GM18870 (cell line): ENCODE measurements around the gene AFMID.
"Not testable (repeated sequence)": the region's sequence is repeated elsewhere in the genome, so short reads cannot be mapped to it uniquely, and the experiment has no call there.

Source experiments
- ATAC-seq: cut with Tn5 transposase; IDR thresholded peaks from one replicate; pipeline ENCODE4 v1.9.1; 2021; ENCODE audit warnings: moderate library complexity; ENCODE audit not compliant: unreplicated experiment

Gene AFMID

DNA sequence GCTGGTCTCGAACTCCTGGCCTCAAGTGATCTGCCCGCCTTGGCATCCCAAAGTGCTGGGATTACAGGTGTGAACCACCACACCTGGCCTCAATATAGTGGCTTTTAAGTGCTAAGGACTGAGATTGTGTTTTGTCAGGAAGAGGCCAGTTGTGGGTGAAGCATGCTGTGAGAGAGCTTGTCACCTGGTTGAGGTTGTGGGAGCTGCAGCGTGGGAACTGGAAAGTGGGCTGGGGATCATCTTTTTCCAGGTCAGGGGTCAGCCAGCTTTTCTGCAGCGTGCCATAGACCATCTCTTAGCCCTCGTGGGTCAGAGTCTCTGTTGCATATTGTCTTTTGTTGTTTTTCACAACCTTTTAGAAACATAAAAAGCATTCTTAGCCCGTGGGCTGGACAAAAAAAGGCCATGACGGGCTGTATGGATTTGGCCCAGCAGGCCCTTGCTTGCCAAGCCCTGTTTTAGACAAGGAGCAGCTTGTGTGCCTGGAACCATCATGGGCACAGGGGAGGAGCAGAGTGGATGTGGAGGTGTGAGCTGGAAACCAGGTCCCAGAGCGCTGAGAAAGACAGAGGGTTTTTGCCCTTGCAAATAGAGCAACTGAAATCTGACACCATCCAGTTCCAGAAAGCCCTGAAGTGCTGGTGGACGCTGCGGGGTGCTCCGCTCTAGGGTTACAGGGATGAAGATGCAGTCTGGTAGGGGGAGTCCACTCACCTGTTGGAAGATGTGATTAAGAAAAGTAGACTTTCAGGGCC is 32.4 kb downstream of the AFMID start:
- no peak for ATAC-seq

DNA sequence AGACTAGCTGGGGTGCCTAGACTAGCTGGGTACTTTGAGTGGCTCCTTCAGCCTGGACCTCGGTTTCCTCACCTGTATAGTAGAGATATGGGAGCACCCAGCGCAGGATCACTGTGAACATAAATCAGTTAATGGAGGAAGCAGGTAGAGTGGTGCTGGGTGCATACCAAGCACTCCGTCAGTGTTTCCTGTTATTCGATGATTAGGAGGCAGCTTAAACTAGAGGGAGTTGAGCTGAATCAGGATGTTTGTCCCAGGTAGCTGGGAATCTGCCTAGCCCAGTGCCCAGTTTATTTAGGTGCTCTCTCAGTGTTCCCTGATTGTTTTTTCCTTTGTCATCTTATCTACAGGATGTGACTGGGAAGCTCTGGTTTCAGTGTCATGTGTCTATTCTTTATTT is 35.9 kb downstream of the AFMID start:
- ATAC-seq: no peak

DNA sequence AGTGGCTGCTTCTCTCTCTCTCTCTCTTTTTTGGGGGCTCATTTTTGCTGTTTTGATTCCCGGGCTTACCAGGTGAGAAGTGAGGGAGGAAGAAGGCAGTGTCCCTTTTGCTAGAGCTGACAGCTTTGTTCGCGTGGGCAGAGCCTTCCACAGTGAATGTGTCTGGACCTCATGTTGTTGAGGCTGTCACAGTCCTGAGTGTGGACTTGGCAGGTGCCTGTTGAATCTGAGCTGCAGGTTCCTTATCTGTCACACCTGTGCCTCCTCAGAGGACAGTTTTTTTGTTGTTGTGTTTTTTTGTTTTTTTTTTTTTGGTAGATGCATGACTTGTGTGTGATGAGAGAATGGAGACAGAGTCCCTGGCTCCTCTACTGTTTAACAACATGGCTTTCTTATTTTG is 36.6 kb downstream of the AFMID start:
- no peak for ATAC-seq

DNA sequence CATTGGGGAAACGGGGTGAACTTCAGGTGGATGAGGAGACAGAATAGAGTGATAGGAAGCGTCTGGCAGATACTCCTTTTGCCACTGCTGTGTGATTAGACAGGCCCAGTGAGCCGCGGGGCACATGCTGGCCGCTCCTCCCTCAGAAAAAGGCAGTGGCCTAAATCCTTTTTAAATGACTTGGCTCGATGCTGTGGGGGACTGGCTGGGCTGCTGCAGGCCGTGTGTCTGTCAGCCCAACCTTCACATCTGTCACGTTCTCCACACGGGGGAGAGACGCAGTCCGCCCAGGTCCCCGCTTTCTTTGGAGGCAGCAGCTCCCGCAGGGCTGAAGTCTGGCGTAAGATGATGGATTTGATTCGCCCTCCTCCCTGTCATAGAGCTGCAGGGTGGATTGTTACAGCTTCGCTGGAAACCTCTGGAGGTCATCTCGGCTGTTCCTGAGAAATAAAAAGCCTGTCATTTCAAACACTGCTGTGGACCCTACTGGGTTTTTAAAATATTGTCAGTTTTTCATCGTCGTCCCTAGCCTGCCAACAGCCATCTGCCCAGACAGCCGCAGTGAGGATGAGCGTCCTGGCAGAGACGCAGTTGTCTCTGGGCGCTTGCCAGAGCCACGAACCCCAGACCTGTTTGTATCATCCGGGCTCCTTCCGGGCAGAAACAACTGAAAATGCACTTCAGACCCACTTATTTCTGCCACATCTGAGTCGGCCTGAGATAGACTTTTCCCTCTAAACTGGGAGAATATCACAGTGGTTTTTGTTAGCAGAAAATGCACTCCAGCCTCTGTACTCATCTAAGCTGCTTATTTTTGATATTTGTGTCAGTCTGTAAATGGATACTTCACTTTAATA is 37.3 kb downstream of the AFMID start:
- ATAC-seq: no peak

DNA sequence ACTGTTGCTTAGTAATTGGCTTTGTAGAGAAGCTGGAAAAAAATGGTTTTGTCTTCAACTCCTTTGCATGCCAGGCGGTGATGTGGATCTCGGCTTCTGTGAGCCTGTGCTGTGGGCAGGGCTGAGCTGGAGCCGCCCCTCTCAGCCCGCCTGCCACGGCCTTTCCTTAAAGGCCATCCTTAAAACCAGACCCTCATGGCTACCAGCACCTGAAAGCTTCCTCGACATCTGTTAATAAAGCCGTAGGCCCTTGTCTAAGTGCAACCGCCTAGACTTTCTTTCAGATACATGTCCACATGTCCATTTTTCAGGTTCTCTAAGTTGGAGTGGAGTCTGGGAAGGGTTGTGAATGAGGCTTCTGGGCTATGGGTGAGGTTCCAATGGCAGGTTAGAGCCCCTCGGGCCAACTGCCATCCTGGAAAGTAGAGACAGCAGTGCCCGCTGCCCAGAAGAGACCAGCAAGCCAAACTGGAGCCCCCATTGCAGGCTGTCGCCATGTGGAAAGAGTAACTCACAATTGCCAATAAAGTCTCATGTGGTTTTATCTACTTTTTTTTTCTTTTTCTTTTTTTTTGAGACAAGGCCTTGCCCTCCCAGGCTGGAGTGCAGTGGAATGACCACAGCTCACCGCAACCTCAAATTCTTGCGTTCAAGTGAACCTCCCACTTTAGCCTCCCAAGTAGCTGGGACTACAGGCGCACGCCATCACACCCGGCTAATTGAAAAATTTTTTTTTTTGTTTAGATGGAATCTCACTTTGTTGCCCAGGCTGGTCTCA is 38.1 kb downstream of the AFMID start:
- ATAC-seq: no peak

DNA sequence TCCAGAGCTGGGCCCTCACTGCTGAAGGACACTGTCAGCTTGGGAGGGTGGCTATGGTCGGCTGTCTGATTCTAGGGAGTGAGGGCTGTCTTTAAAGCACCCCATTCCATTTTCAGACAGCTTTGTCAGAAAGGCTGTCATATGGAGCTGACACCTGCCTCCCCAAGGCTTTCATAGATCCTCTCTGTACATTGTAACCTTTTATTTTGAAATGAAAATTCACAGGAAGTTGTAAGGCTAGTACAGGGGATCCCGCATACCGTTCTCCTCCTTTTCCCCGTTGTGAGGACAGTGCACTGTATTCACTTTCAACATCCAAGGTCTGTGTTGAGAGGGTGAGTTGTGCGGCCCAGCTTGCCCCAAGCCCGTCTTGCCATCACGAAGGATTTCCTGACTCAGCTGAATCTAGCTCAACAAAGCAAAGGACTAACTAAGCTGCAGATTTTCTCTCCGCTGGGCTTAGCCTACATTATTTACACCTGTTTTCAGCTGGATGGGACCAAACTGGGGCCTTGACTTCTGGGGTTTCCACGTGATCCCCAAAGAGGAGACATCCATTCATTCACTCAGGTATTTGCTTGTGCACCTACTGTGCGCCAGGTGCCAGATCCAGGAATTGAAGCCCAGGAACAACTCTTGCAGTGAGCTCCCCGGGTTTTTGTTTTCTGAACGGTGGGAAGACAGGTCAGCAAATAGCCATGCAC is 39.0 kb downstream of the AFMID start:
- no peak for ATAC-seq

DNA sequence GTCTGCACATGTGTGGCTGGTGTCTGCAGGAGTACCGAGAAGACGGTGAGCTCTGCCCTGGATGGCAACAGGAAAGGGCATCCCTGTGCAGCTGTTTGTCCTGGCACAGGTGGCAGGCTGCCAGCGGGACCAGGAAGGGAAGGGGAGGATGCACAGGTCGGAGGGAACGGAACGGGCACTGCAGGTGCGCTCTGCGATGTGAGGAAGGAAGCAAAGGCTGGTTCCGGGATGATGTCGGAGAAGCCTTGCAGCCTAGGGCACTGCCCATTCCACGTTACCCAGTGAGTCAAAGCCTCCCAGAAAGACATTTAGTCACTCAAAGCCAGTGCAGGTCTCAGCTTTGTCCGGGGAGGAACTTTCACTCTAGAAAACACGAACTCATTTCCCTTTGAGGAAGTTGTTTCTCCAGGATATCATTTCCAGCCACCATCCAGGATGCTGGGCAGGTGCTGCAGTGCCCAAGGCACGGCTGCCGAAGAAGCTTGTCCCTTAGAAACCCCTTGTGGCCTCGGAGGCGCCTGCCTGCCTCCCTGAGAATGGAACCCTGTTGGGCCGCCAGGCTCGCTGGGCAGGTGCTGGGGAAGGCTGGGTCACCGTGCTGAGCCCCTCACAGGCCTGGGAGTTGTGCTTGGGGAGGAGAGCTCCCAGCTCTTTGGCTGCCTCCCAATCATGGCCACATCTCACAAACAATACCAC is 39.7 kb downstream of the AFMID start:
- ATAC-seq: no peak

DNA sequence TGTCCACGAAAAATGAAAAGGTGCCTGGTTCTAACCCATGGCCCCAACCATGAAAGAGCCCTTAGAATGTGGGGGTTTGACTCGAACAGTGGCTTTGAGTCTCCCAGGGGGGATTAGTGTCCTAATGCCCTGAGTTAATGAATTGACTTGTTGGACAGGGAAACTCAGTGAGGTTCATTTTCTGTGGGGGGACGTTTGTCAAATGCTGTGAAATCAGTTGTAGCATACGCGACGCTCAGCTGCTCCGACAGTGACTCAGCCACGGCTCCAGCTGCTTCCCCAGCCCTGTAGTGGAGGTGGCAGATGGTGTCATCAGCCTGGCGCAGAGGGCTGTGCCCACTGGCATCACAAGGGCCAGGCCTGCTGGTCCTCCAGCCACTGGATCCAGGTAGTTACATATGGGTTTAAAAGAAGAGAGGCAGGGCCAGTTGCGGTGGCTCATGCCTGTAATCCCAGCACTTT is 40.3 kb downstream of the AFMID start:
- no peak for ATAC-seq

DNA sequence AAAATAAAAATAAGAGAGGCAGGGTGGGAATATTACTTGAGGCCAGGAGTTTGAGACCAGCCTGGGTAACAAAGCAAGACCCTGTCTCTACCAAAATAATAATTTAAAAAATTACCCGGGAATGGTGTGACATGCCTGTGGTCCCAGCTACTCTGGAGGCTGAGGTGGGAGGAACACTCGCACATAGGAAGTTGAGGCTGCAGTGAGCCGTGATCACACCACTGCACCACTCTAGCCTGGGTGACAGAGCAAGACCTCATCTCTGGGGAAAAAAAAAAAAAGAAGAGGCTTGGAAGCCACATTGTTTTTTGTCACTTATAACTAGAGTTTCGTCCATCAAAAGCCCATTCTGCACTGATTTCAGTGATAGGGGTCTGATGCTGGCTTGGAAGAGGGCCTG is 41.0 kb downstream of the AFMID start:
- no peak for ATAC-seq

DNA sequence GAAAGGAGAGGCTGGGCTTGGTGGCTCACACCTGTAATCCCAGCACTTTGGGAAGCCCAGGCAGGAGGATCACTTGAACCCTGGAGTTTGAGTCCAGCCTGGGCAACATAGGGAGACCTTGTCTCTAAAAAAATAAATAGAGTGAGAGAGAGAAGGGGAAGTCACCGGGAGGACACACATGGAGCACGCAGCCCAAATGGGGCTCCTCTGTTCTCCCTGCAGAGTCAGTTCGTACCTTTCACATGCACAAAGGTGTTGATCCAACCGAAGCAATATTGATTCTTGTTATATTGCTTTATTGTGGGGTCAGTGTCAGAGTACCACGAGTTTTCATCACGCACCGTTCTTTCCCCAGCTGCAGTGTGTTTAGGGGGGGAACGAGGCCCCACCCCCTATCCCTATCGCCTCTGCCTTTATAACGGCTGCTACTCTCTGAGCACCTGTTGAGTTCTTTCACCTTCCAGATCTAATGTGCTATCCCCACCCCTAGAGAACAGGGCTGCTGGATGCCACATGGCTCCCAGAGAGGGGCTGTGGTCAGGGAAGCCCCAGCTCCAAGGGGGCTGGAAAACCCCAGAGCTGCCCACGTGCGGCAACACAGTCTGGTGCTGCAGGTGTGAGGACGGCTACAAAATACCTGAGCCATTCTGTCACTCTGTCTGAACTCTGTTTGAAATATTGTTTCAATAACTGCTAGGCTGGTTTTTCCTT is 43.2 kb downstream of the AFMID start:
- ATAC-seq: no peak

DNA sequence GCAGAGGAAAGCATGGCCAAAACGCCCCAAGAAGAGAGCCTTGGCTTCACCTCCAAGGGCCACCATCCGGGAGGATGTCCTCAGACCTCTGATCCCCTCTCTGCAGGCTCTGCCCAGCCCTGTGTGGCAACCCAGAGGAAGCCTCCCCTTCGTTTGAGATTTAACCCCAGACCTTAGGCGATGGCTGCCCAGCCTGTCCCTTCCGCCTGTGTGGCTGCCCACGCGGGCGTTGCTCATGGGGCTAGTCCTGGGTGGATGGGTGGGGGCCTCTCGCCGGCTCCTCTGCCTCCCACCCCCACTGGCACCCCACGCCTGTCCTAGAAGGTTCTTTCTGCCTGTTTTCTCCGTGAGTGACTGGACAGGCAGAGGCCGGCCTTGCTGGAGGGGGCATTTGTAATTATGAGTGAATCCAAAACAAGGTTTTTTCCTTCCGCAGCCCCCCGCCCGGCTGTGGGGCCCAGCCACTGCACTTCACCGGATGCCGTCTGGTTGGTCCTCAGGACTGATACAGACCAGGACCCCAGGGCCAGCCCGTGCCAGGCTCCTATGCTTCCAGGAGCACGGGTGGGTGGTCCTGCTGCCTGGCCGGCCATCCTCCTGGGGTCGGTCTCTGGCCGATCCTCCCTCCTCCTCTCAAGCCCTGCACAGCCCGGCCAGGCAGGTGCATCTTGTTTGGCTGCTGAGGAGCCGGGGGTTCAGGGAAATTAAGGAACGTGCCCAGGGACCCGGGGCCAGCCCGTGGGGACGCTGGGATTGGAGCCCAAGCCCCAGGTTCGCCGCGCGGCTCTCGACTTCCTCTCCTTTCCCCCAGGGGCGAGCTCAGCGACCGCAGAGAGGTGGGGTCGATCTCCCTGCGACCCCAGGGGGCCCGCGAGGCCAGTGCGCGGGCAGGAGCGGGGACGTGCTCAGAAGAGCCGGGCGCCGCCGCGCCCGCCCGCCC is 44.1 kb downstream of the AFMID start, which contains the start of gene TMEM235:
TMEM235 (plus strand) TSS at position 636 of the 940 bp plus-strand sequence. CDS start 393 bp downstream, outside the sequence.
- ATAC-seq: no peak

DNA sequence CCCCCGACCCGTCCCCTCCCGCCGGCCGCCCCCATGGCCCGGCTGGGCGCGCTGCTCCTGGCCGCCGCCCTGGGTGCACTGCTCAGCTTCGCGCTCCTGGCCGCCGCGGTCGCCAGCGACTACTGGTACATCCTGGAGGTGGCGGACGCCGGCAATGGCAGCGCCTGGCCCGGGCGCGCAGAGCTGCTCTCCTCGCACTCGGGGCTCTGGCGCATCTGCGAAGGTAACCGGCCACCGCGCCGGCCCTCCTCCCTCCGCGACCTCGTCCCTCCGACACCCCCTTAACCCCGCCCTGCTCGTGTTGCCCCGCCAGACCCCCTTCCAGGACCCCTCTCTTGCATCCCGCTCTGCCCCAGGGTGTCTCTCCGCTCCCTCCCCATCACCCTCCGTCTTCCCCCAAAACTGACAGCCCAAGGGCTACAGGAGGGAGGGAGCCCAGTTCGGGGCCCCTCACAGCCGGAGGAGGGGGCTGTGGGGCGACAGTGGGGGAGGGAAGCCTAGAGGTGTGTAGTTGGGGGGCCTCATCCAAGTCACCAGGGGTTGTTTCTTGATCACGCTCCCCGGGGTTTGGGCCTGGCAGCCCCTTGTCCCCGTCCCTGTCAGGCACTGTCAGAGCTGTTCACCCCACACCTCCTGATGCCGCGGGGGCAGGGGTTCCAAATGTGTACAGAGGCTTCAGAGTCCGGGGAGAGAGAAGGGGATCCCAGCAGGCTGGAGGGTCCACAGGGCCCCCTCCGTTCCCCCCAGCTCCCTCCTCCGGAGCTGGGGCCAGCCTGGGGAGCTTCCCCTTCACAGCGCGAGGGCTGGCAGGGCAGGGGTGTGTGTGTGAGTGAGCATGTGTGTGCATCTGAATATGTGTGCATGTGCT is 45.1 kb downstream of the AFMID start:
- no peak for ATAC-seq

DNA sequence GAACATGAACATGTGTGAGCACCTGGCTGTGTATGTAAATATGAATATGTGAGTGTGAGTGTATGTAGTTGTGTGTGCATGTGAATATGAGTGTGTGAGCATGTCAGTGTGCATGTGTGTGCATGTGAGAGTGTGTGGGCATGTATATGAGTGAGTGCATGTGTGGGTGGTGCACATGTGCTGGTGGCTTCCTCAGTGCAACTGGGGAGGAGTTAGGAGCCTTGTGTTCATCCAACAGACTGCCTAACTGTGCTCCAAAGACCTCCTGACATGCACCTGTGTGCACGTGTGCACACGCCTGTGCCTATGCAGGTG is 45.7 kb downstream of the AFMID start:
- no peak for ATAC-seq

DNA sequence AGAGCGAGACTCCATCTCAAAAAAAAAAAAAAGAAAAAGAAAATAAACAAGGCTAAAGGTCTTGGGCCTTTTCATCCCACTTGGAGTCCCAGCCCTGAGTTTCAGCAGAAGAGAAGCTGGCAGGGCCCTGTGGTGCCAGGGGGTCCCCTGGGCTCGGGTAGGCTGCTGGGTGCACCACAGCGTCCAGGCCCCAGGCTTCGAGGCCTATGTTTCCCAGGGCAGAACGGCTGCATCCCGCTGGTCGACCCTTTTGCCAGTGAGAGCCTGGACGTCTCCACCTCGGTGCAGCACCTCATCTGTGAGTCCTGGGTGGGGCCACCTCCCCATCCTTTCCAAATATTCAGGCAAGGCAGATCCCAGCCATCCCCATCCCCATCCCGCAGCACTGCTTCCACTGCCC is 46.5 kb downstream of the AFMID start:
- no peak for ATAC-seq

DNA sequence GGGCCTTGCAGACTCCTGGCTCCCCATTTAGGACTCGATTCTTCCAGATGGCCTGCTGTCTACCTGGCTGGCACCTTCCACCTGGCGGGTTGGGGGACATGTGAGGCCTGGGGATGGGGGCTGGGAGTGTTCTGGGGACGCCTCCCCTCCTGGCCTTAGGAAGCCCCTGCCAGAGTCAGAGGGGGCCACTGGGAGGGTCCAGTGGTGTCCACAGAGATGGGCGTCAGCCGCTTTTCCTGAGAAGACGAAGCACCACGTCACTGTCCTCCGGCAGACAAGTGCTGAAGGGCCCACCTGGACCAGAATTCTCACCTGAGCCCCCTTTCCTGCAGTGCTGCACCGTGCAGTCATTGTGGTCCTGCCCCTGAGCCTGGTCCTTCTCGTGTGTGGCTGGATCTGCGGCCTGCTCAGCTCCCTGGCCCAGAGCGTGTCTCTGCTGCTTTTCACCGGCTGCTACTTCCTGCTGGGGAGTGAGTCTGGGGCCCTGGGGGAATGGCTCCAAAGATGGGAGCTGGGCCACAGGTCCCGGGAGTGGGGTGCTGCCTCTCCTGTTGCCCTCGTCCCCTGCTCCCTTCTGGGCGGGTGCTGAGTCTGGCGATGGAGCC is 47.2 kb downstream of the AFMID start:
- ATAC-seq: no peak

DNA sequence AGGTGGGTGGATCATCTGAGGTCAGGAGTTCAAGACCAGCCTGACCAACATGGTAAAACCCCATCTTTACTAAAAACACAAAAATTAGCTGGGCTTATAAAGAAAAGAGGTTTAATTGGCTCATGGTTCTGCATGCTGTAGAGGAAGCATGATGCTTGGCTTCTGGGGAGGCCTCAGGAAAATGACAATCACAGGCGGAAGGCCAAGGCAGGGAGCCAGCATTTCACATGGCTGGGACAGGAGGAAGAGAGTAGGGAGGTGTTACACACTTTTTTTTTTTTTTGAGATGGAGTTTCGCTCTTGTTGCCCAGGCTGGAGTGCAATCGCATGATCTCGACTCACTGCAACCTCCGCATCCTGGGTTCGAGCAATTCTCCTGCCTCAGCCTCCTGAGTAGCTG is 47.9 kb downstream of the AFMID start:
- not testable (repeated sequence) for ATAC-seq

DNA sequence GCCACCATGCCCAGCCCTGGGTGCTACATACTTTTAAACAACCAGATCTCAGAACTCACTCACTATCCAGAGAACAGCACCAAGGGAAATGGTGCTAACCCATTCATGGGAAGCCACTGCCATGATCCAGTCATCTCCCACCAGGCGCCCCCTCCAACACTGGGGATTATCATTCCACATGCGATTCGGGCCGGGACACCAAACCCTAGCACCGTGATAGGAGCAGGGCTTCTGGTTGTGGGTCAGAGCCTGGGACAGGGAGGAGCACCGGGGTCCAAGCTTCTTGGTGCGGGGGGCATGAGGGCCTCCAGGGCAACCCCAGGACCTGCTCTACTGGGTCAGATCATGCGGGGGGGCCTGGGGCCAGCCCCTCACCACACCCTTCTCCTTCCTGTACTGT is 48.7 kb downstream of the AFMID start:
- no peak for ATAC-seq
